Osteocyte (in vitro differentiated cells): ENCODE results near the gene ATE1. TPM values are rescaled to one million over a fixed set of nuclear protein-coding genes. Genes with fewer than 3 reads are reported as not detected.

Experiments used
- DNase-seq: peaks from one replicate; pipeline ENCODE4 v3.0.0; 2021; ENCODE audit warnings: mixed read lengths; ENCODE audit not compliant: unreplicated experiment; ENCODE audit errors: extremely low spot score
- H3K27ac Mint-ChIP-seq: one replicate; pipeline ENCODE4 v1.8.0; 2021; ENCODE audit warnings: mild to moderate bottlenecking, mixed read lengths; ENCODE audit not compliant: unreplicated experiment
- H3K27me3 Mint-ChIP-seq: one replicate; pipeline ENCODE4 v1.8.0; 2021; ENCODE audit warnings: mixed read lengths; ENCODE audit not compliant: unreplicated experiment
- H3K36me3 Mint-ChIP-seq: one replicate; pipeline ENCODE4 v1.8.0; 2021; ENCODE audit warnings: mixed read lengths; ENCODE audit not compliant: unreplicated experiment
- H3K4me1 Mint-ChIP-seq: one replicate; pipeline ENCODE4 v1.8.0; 2021; ENCODE audit warnings: mixed read lengths; ENCODE audit not compliant: unreplicated experiment
- H3K4me3 Mint-ChIP-seq: one replicate; pipeline ENCODE4 v1.8.0; 2021; ENCODE audit warnings: mild to moderate bottlenecking, moderate library complexity, mixed read lengths; ENCODE audit not compliant: unreplicated experiment
- H3K9me3 Mint-ChIP-seq: one replicate; pipeline ENCODE4 v1.8.0; 2021; ENCODE audit warnings: mixed read lengths; ENCODE audit not compliant: unreplicated experiment
- total RNA-seq: library from RNA; stranded (reverse); gene quantifications from 2 replicates; pipeline ENCODE4 v1.2.1, GENCODE V29; 2021
- TF ChIP-seq, protein P1 (sequence below): fragments of 200-600 bp; sonication (generic); IDR thresholded peaks from 2 replicates; pipeline ENCODE4 v1.5.0; 2021; ENCODE audit warnings: antibody characterized with exemption, mild to moderate bottlenecking, moderate library complexity

ATE1 gene
- total RNA-seq, 1 donor from 2014 or later: 29.0 TPM

DNA sequence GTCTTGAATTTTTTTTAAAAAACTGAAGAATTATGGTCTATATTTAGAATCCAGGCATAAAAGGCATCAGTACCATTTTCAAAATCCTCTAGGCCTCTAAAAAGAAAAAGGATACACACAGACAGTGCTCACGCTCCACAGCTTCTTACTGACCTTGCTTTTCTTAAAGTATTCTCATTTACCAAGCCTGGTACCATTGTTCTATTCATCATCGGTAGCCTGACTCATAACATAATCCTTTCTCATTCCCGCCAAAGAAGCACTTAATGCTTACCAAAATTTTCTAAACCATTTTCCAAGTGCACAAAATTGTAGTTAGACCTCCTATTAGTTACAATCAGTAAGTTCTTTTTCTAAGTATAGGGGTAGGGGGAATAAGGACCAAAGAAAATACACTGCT, 54.6 kb downstream of the ATE1 start:
- TF ChIP-seq, protein P1, sequence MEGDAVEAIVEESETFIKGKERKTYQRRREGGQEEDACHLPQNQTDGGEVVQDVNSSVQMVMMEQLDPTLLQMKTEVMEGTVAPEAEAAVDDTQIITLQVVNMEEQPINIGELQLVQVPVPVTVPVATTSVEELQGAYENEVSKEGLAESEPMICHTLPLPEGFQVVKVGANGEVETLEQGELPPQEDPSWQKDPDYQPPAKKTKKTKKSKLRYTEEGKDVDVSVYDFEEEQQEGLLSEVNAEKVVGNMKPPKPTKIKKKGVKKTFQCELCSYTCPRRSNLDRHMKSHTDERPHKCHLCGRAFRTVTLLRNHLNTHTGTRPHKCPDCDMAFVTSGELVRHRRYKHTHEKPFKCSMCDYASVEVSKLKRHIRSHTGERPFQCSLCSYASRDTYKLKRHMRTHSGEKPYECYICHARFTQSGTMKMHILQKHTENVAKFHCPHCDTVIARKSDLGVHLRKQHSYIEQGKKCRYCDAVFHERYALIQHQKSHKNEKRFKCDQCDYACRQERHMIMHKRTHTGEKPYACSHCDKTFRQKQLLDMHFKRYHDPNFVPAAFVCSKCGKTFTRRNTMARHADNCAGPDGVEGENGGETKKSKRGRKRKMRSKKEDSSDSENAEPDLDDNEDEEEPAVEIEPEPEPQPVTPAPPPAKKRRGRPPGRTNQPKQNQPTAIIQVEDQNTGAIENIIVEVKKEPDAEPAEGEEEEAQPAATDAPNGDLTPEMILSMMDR: no peak
- H3K4me3 Mint-ChIP-seq: no peak overlapping the region
- no peaks in the 10 kb centered on the region for H3K27me3 Mint-ChIP-seq
- H3K9me3 Mint-ChIP-seq: no peaks in the 10 kb centered on the region
- peaks cover 2% of the 10 kb centered on the region for H3K4me1 Mint-ChIP-seq
- no peak overlapping the region for H3K27ac Mint-ChIP-seq
- no peak for DNase-seq
- H3K36me3 Mint-ChIP-seq: peaks cover 25% of the 10 kb centered on the region

DNA sequence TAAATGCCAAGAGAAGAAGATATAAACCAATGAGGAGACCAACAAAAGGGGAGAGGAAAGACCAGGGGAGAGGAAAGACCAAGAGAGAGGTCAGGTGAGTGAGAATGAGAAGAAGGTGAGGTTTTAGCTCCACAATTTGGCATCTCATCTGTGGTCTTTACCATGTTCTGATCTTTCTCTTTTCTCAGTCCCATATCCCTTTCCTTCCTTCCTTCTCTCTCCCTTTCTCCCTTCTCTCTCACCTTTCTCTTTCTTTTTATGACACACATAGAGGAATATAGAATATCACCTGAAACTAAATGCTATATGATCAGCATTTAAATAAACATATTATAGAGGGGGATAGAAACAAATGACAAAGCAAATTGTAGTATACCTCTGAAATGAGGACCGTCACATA, 57.4 kb downstream of the ATE1 start:
- Mint-ChIP-seq H3K4me1 (peaks cover 8% of the 10 kb centered on the region), H3K9me3 (no peaks in the 10 kb centered on the region), H3K27ac (no peak overlapping the region), H3K27me3 (no peaks in the 10 kb centered on the region), H3K4me3 (no peak overlapping the region), H3K36me3 (peaks cover 24% of the 10 kb centered on the region)
- TF ChIP-seq, protein P1: no peak
- DNase-seq: no peak

DNA sequence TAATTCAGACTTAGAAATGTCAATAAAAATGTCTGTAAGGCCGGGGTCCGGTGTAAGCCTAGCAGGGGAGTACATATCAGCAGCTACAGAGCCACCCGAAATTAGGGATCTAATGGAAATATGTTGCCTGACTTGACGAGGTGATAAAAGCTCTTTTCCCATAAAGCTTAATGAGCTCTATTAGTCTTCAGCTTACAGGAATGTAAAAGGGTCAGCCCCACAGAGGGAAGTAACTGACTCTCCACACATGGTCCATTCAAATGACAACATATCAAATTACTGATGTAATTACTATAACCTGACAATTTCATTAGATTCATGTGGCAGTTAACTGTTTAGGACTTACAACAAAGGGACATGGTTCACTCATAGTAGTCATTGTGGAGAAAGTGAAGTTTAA, 62.3 kb downstream of the ATE1 start:
- Mint-ChIP-seq H3K4me3 (no peak overlapping the region), H3K4me1 (peaks cover 10% of the 10 kb centered on the region), H3K27ac (no peak overlapping the region), H3K9me3 (no peaks in the 10 kb centered on the region), H3K36me3 (peaks cover 35% of the 10 kb centered on the region), H3K27me3 (no peaks in the 10 kb centered on the region)
- DNase-seq: no peak
- TF ChIP-seq, protein P1: no peak

DNA sequence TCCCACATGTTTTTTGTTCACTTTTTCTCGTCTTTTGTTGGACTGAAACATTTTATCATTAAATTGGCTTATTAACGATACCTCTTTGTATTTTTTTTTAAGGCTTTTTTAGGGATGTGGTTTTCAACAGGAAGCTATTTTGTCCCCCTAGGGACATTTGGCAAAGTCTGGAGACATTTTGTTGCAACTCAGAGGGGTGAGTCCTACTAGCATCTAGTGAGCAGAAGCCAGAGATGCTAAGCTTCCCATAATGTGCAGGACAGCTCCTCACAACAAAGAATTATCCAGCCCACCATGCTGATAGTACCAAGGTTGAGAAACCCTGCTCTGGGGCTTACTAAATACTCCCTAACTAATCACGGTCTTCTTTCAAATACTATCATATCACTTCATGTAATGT, 63.2 kb downstream of the ATE1 start:
- H3K27ac Mint-ChIP-seq: no peak overlapping the region
- TF ChIP-seq, protein P1: no peak
- DNase-seq: no peak
- H3K4me3 Mint-ChIP-seq: no peak overlapping the region
- H3K27me3 Mint-ChIP-seq: no peaks in the 10 kb centered on the region
- H3K4me1 Mint-ChIP-seq: peaks cover 10% of the 10 kb centered on the region
- peaks cover 28% of the 10 kb centered on the region for H3K36me3 Mint-ChIP-seq
- no peaks in the 10 kb centered on the region for H3K9me3 Mint-ChIP-seq

DNA sequence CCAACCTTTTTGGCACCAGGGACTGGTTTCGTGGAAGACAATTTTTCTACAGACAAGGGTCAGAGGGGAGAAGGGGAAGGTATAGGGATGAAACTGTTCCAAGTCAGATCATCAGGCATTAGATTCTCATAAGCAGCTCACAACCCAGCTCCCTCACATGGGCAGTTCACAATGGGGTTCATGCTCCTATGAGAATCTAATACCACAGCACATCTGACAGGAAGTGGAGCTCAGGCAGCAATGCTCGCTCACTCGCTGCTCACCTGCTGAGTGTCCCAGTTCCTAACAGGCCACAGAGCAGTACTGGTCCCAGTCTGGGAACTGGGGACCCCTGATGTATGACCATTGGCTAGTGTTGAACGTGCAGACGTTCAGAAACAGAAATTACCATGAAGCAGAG, 63.7 kb downstream of the ATE1 start:
- H3K4me3 Mint-ChIP-seq: no peak overlapping the region
- H3K9me3 Mint-ChIP-seq: no peaks in the 10 kb centered on the region
- DNase-seq: no peak
- no peak overlapping the region for H3K27ac Mint-ChIP-seq
- peaks cover 23% of the 10 kb centered on the region for H3K36me3 Mint-ChIP-seq
- TF ChIP-seq, protein P1: no peak
- peaks cover 10% of the 10 kb centered on the region for H3K4me1 Mint-ChIP-seq
- no peaks in the 10 kb centered on the region for H3K27me3 Mint-ChIP-seq
